NCI-H524 treated with DMSO at 0.1 percent for 48 hours (cell line): ENCODE results near the gene PDE4D.
"Not testable (repeated sequence)": the region's sequence is repeated elsewhere in the genome, so short reads cannot be mapped to it uniquely, and the experiment has no call there.

Source experiments
- DNase-seq: peaks from one replicate; lab custom pipeline; 2025; lab: John Stamatoyannopoulos, UW

Gene PDE4D

DNA sequence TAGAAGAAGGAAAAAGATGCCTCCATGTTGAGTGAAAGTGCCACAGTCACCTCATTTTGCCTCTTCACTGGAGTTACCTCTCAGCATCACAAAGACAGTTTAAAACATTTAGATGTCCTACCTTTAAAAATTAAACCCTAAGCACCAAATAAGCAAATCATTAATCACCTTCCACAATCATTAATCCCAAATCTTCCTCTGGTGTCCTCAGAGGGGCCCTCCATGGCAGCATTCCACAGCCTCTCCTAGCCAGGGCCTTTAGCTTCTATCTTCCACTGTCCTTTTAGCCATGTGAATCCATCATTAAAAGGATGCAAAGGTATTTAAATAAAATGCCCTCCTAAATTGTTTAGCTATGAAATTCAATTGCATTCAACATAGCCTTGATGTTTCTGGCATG, 310.8 kb downstream of the PDE4D start:
- no peak for DNase-seq

GRCh38 chr5:59579824-59580167, 313.7 kb downstream of the PDE4D start:
- DNase-seq: no peak

DNA sequence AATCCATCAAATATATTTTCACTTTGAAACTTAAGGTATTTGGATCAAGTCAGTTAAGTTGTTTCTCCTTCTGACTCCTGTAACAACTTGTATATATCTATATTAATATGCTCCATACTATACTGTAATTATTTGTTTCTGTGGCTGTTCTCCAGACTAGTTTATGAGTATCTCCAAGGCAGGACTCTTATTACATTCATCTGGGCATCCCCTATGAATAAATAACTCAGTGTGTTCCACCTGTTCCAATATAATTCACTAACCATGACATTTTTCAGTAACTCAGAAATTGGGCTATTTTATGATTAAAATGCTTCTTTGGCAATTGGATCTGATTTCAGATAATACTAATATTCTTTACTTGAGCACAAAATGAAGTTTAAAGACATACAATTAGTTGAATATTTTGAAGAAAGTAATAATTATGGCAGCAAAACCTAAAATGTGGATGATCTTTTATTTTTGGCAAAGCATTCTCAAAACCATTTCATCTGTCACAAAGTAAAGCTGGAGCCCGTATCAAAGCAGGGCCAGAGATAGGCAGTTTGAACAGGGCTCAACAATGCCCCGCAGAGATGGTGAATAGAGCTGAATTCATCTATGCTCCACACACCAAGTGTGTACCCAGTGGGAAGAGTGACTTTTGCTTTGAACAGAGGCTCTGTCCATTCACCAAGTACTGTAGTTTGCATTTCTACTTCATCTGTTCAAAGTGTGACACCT, 314.3 kb downstream of the PDE4D start:
- no peak for DNase-seq

- no peak for DNase-seq
Observed at GRCh38 chr5:59577485-59577884, 316.0 kb downstream of the PDE4D start.

DNA sequence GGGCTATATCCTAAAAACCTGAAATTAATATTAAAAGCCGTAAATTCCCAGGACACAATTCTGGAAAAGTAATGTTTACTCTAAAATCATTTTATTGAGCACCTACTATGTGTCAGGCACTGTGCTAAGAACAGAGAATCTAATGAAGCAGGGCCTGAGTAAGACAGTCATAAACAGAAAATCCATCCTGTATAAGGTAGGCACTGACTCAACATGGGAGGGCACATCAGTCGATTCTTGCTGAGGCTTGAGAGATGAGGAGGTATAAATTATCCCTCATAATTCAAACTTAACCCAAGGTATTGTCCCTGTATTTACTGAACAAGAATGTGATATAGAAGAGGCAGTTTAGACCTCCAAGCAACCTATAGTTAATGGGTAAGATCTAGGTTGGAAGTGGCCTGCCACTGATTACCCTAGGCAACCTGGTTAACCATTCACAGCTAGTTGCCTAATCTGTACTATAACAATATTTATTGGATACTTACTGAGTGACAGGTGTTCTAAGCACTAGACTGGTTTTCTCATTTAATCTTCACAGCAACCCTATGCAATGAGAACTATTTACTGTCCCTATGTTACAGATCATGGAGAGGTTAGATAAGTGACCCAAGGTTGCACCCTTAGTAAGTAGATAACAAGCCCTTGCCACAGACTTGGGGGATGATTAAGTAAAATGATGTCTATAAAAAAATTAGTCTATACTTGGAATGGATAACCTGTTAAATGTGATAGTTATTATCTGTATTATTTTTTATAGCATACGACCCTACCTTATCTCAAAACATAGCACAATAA, 317.7 kb downstream of the PDE4D start:
- no peak for DNase-seq

- DNase-seq: not testable (repeated sequence)
Observed at GRCh38 chr5:59573509-59573908, 320.0 kb downstream of the PDE4D start.

DNA sequence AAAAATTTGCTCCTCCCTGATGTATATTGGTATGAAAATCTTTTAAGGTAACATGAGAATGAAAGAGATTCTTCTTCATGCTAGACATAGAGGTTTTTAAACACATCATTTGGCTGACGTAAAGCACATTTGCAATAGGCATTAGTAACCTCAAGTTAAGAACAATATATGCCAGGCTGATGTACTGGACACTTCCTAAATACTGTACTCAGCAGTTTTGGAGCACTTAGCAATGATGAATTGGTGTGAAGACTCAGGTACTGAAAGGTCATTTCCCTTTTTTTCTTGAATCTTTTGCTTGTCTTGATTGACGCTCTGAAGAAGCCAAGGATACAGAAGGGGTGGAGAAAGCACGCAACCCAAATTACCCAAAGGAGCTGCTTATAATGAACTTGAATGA, 322.5 kb downstream of the PDE4D start:
- DNase-seq: no peak

DNA sequence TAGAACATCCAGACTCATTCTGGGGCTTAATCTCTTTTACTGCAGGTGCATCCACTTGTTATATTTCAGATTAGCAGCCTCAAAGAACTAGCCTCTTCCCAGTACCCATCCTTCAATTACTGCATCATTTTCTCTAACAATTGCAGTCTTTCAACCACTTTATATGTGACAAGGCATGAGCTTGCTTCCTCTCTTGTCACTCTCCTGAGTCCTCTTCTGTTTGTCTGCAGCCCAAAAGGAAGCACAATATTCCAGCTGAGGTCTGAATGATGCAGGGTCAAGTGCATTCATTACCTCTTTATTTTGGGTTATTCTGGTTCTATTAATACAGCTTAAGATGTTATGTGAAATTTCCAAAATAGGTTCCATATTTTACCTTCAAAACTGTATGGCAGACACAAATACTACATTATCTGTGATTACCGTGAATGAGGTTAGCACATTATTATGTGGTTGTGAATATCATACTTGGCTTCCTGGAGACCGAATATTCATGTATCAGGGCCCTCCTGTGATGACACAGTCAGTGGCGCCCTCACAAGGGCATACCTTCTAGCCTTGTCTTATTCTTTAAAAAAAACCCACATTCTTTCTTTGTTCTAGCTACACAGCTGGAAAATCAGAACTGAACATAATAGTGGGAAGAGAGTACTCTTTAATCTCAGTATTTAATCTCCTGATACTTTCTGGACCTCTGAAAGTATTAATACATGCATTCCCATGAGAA, 323.8 kb downstream of the PDE4D start:
- no peak for DNase-seq

DNA sequence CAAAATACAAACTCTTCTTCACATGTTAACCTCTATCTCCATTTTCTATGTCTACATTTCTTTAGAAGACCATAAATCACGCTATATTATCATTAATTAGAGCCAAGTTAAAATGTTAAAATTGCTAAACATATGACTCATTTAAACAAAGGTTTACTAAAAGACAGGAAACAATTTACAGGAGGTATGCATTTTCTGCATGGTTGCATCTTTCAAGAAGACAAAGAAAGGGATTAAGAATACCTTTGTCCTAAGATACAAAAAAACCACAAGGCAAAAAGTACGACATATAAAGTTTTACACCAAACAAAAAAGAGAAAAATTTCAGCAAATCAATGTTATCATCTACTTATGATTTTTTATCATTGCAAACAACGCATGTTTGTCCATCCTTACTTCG, 324.4 kb downstream of the PDE4D start:
- DNase-seq: no peak

DNA sequence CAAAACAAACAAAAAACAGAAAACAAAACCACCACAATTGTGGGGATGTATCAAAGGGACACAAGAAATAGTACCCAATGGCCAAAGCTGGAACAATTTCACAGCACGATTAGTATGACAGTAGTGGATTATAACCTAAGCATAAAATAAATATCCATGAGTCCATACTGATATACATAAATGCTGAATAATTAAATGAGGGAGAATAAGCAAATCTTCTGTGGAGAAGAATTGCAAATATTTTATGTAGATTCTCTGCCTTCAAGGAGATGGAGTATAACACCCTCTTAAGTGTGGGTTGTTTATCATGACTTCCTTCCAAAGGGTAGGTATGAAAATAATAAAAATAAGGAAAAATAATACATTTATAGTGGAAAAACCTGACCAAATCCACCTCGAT, 325.4 kb downstream of the PDE4D start:
- DNase-seq: no peak

GRCh38 chr5:59565551-59565950, 328.0 kb downstream of the PDE4D start:
- no peak for DNase-seq

DNA sequence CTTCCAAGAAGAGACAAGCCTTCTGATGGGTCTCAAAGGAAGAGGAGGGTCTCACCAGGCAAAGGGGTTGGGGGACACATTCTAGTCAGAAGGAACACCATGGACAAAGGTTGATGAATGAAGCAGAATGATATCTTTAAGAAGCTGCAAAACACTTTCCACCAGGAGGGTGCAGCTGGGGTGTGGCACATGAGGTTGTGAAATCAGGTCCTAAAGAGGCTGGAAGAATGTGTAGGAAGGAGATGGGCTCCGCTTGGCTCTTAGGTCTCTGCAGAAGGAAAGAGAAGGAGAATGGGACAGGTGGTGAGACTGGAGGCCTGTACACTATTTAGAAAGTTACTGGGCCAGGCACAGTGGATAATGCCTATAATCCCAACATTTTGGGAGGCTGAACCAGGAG, 328.6 kb downstream of the PDE4D start:
- DNase-seq: no peak

GRCh38 chr5:59562756-59563389, 330.7 kb downstream of the PDE4D start:
- no peak for DNase-seq

DNA sequence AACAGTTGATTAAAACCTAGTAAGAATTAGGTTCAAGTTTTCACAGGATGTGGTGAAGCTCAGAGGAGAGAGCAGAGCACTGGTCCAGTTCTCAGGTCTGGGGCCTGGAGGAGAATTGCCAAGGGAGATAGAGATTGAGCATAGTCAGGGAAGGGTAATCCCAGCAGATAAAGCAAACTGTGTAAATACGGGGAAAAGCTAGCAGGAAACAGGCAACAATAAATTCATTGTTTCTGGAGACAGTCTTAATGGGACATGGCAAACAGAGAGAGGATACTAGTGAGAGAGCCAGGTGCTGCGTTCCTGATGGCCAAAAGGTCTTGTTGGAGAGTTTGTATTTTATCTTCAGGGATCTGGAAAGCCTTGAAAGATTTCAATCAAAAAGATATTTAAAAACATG, 333.0 kb downstream of the PDE4D start:
- DNase-seq: no peak

DNA sequence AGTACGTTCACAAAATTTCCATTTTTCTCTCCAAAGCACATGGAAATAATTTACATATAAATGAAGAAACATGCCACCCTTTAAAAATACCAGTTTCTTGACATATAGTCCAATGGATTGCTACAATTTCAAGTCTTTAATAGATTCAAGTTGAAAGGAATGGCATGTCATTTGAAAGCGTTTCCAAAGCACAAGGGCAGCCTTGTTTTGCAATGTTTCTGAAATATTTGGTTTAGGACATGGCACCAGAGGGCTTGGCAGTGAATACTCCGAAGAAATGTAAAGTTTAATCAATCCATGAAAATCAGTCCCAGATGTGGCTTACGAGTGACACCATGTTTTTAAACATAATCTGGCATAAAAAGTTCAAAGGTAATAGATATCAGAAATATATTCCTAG, 333.7 kb downstream of the PDE4D start:
- DNase-seq: no peak

GRCh38 chr5:59559323-59559722, 334.2 kb downstream of the PDE4D start:
- no peak for DNase-seq

DNA sequence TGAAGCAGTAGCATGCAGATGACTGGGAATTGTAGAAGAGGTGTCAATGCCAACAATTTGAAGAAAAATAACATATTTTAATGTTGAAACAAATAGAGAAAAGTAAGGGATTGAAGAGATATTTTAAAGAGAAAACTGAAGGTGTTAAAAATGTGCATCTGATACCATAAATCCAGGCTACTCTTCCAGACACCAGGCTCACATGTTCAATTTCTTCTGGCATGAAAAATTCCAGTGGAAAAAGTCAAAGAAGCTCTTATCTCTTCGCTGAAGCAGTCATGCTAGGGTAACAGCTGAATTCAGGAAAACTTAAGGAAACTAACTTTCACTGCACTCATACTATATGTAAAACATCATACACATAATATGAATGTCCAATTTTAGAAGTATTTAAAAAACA, 335.0 kb downstream of the PDE4D start:
- DNase-seq: no peak

GRCh38 chr5:59557572-59557971, 336.0 kb downstream of the PDE4D start:
- DNase-seq: no peak

- no peak for DNase-seq
Observed at GRCh38 chr5:59555596-59555995, 337.9 kb downstream of the PDE4D start.

GRCh38 chr5:59554501-59554900, 339.0 kb downstream of the PDE4D start:
- DNase-seq: no peak

DNA sequence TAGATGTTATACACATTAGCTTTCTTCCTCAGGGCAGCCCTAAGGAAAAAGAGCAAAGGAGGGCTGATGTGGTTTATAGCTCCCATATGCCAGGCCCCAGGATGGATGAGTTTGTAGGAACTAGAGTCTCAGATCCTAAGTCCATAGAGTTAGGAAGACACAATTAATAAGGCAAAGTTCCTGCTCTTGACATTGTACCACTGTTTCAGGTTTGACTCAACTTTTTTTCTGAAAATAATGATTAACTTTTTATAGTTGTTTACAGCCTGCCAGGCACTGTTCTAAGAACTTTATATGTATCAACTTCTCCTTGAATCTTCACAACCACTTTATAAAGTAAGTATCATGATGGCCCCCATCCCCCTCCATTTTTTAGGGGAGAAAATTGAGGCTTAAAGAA, 339.5 kb downstream of the PDE4D start:
- no peak for DNase-seq

GRCh38 chr5:59548807-59549357, 344.6 kb downstream of the PDE4D start:
- DNase-seq: no peak
